Measurements from ENCODE around the gene MDGA2.

MDGA2 gene

GRCh38 chr14:46894476-46894875, 780.9 kb downstream of the MDGA2 start:
- H3K4me3 ChIP-seq (ENCODE audit: low read length), result no peak overlapping the region

GRCh38 chr14:46887144-46887543, 788.3 kb downstream of the MDGA2 start:
- DNase-seq (ENCODE audit: low read depth, low spot score), result no peak
- no peak overlapping the region for H3K4me3 ChIP-seq (ENCODE audit: low read length)

More at GRCh38 chr14:46894476-46894875, 780.9 kb downstream of the MDGA2 start:
- DNase-seq (ENCODE audit: low read depth, low spot score), result no peak

DNA sequence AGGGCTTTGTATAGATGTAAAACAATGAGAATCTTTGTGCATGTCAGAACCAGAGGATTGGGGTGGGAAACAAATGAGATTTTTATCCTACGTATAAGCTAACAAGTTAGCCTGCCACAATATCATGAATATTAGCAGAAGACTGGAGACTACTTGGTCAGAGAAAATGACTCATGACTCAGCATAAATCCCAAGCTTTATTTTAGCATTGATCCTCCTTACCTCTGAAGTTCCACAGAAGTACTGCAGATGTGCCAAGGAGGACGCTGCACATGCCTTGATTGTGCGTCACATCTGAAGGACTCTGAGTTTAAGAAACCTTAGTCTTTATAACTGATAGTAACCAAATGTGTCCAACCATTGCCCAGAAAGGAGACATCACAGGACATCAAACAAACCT, 789.8 kb downstream of the MDGA2 start:
- H3K4me3 ChIP-seq (ENCODE audit: low read length), result no peak overlapping the region
- DNase-seq (ENCODE audit: low read depth, low spot score), result no peak

DNA sequence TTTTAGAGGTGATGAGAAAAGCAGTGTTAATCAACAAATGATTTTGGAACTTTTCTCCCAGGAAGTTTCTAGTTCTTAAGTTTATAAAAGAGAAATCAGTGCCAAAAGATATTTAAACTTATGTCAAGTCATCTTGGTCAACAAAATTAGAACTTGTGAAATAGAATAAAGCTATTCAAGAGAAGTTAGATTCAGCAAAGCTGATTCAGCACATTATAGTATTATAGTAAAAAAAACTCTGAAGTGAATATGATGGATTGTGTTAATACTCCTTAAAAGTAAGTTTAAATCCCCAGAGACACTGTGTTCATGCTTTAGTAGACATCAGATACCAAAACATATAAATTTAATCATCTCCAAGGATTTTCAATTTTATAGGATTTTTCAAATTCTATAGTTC, 813.7 kb downstream of the MDGA2 start:
- no peak for DNase-seq (ENCODE audit: low read depth, low spot score)
- H3K4me3 ChIP-seq (ENCODE audit: low read length), result no peak overlapping the region

GRCh38 chr14:46840944-46841720, 834.3 kb downstream of the MDGA2 start:
- no peak for DNase-seq (ENCODE audit: low read depth, low spot score)
- H3K4me3 ChIP-seq (ENCODE audit: low read length), result no peak overlapping the region

DNA sequence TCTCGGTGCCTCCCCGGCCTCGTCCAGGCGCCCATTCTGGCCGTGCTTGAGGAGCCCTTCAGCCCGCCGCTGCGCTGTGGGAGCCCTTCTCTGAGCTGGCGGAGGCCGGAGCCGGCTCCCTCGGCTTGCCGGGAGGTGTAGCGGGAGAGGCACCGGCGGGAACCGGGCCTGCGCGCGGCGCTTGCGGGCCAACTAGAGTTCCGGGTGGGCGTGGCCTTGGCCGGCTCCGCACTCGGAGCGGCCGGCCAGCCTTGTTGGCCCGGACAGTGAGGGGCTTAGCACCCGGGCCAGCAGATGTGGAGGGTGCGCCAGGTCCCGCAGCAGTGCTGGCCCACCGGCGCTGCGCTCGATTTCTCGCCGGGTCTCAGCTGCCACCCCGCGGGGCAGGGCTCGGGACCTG, 855.1 kb downstream of the MDGA2 start:
- no peak for DNase-seq (ENCODE audit: low read depth, low spot score)

DNA sequence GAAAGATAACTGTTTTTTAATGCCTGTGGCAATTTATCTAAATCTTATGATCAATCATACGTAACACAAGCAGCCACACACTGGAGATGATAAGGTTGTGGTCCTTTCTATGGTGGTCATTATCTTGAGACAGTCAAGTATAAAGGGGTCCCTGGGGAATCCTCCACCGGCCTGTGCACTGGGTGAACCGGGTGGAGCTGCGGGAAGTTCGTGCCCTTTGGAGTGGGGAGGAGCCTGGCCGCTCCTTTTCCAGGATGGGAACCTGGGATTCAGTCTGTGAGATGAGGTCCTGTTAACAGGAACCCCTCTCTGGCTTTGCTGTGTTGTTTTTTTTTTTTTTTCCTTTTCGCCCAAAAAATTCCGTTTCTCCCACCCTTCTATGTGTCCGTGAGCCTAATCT, 856.3 kb downstream of the MDGA2 start:
- no peak for DNase-seq (ENCODE audit: low read depth, low spot score)

More for the DNA sequence above, 855.1 kb downstream of the MDGA2 start:
- no peak overlapping the region for H3K4me3 ChIP-seq (ENCODE audit: low read length)

DNA sequence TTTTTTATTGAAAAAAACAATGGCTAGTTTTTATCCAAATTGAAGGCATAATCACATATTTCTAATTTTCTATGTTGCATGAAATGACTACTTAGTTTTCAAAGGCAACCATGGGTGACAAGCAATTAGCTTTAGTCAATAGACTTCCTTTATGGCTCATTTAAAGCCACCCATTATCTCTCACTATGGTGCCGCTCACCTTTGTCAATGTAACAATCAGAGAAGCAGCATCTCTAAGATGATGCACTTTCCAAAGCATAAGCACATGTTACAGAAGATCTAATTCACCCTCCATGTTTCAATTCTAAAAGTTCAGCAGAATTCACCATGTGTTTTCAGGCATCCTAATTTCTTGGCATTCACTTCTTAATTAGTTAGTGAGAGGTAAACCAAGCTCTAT, 857.3 kb downstream of the MDGA2 start:
- no peak for DNase-seq (ENCODE audit: low read depth, low spot score)
- no peak overlapping the region for H3K4me3 ChIP-seq (ENCODE audit: low read length)

More for the DNA sequence above, 856.3 kb downstream of the MDGA2 start:
- H3K4me3 ChIP-seq (ENCODE audit: low read length), result no peak overlapping the region

GRCh38 chr14:46793144-46793543, 882.3 kb downstream of the MDGA2 start:
- no peak for DNase-seq (ENCODE audit: low read depth, low spot score)
- no peak overlapping the region for H3K4me3 ChIP-seq (ENCODE audit: low read length)

Data from Jurkat, Clone E6-1 (cell line).